SK-N-MC (cell line): ENCODE data around the gene PDZD2.

ENCODE experiments used
- EZH2 ChIP-seq: fragments of 200-600 bp; sonication (generic); IDR thresholded peaks from one replicate; pipeline ENCODE4 v1.6.1; 2017; ENCODE audit warnings: antibody characterized with exemption
- FOXP2 ChIP-seq: optimal IDR thresholded peaks from 2 replicates; pipeline ENCODE3; 2011; ENCODE audit warnings: mild to moderate bottlenecking, moderate library complexity; ENCODE audit not compliant: insufficient read depth; ENCODE audit errors: extremely low read length, control extremely low read depth
- POLR2AphosphoS5 ChIP-seq: IDR thresholded peaks from 2 replicates; pipeline ENCODE4 v1.6.1; 2012; ENCODE audit warnings: mild to moderate bottlenecking, low read depth, low read length, borderline replicate concordance

GRCh38 chr5:31886206-31886605 lies 247.3 kb downstream of the PDZD2 start:
- TF ChIP-seq EZH2, result no peak
- TF ChIP-seq POLR2AphosphoS5, result no peak
- no peak for TF ChIP-seq FOXP2
